ENCODE data around the gene TNRC6A.

- TF ChIP-seq SUZ12 (IDR thresholded peaks at IDR 0.05) (no peak), FOXA1 (IDR thresholded peaks at IDR 0.05) (no peak), BHLHE40 (IDR thresholded peaks at IDR 0.05; ENCODE audit: borderline replicate concordance) (no peak), PKNOX1 (IDR thresholded peaks at IDR 0.05) (no peak), FOXK2 (IDR thresholded peaks at IDR 0.05) (no peak), FOXM1 (IDR thresholded peaks at IDR 0.05; ENCODE audit: borderline replicate concordance) (no peak), SP1 (IDR thresholded peaks at IDR 0.05) (no peak), NFRKB (IDR thresholded peaks at IDR 0.05) (no peak), L3MBTL2 (conservative IDR thresholded peaks at IDR 0.05) (no peak), HDGF (IDR thresholded peaks at IDR 0.05; ENCODE audit: borderline replicate concordance) (no peak), TARDBP (IDR thresholded peaks at IDR 0.05) (no peak), ARNT (IDR thresholded peaks at IDR 0.05) (no peak)
Observed at GRCh38 chr16:24755201-24755874, 25.9 kb downstream of the TNRC6A start.
